ENCODE data around the gene ZNF664. TPM values are rescaled to one million over a fixed set of nuclear protein-coding genes. Genes with fewer than 3 reads are reported as not detected.

ZNF664 gene
- total and polyA plus RNA-seq, 2 of the 4 experiments (the other 2 are of a cell fraction): 29.9 to 32.6 TPM

DNA sequence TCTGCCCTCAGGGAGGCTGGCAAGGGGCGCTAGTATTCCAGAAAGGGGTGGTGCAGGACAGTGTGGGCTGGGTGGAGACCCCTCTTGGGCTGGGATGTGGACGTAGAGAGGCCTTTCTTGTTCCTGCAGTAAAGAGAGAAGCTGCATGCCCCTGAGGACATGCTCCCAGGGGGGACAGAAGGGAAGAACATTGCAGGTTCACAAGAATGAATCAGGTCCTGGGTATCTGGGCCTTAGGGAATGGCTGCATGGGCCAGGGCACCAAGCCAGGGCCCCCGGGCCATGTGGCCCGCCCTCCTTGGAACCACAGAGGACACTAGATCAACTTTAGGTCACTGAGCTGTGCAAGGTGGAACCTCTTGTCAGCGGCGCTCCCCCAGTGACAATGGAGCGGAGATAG, 51.8 kb downstream of the ZNF664 start:
- no peaks in the 10 kb centered on the region for H3K36me3 ChIP-seq (ENCODE audit: control insufficient read depth, insufficient read depth, low read length)
- no peak overlapping the region for H2BK20ac ChIP-seq (ENCODE audit: low read depth, low read length)
- H3K23ac ChIP-seq (ENCODE audit: low read depth, low read length): no peak overlapping the region
- H3K4me1 ChIP-seq (ENCODE audit: control insufficient read depth, insufficient read depth, low read length): peaks cover 8% of the 10 kb centered on the region
- no peak overlapping the region for H2AFZ ChIP-seq (replicated peaks; ENCODE audit: low read length, poor library complexity)
- POLR2A ChIA-PET (ENCODE audit: unreplicated experiment): interaction anchor here (0.6 kb wide), 1 partner anchor 364 kb away, joined by 8 read pairs; no protein-coding TSS in a partner anchor
- H3K4me3 ChIP-seq (ENCODE audit: insufficient read depth, low read depth, low read length): no peak overlapping the region
- no peak overlapping the region for H2BK5ac ChIP-seq (ENCODE audit: low read depth, low read length, poor library complexity, severe bottlenecking)
- H2AK5ac ChIP-seq (ENCODE audit: low read depth, low read length): no peak overlapping the region
- no peak overlapping the region for H3K14ac ChIP-seq (replicated peaks; ENCODE audit: low read depth, low read length)
- TF ChIP-seq, protein P1, sequence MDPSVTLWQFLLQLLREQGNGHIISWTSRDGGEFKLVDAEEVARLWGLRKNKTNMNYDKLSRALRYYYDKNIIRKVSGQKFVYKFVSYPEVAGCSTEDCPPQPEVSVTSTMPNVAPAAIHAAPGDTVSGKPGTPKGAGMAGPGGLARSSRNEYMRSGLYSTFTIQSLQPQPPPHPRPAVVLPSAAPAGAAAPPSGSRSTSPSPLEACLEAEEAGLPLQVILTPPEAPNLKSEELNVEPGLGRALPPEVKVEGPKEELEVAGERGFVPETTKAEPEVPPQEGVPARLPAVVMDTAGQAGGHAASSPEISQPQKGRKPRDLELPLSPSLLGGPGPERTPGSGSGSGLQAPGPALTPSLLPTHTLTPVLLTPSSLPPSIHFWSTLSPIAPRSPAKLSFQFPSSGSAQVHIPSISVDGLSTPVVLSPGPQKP (IDR thresholded peaks at IDR 0.05; ENCODE audit: borderline replicate concordance, low read depth, low read length): no peak
- TF ChIP-seq NFE2L2 (IDR thresholded peaks at IDR 0.05; ENCODE audit: low read depth, low read length) (no peak), MXI1 (IDR thresholded peaks at IDR 0.05; ENCODE audit: borderline replicate concordance, low read depth, low read length) (no peak), BHLHE40 (IDR thresholded peaks at IDR 0.05; ENCODE audit: low read depth, low read length) (no peak)
- TF ChIP-seq, protein P2, sequence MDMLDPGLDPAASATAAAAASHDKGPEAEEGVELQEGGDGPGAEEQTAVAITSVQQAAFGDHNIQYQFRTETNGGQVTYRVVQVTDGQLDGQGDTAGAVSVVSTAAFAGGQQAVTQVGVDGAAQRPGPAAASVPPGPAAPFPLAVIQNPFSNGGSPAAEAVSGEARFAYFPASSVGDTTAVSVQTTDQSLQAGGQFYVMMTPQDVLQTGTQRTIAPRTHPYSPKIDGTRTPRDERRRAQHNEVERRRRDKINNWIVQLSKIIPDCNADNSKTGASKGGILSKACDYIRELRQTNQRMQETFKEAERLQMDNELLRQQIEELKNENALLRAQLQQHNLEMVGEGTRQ (IDR thresholded peaks at IDR 0.05; ENCODE audit: low read depth, low read length): no peak
- H4K91ac ChIP-seq (ENCODE audit: insufficient read depth, low read depth, low read length): no peak overlapping the region
- ATAC-seq (ENCODE audit: low read depth) (no peak), DNase-seq (no peak)
- in situ Hi-C loops (cut with MboI; ENCODE audit: low sequenced_read_pairs) (no loop called here), dilution Hi-C loops (cut with HindIII; ENCODE audit: low sequenced_read_pairs, unreplicated experiment) (no loop called here), intact Hi-C loops (cut with micrococcal nuclease) (no loop called here)
- CTCF ChIA-PET: no interaction called here
- H3K27ac ChIP-seq (ENCODE audit: insufficient read depth, low read length): no peak overlapping the region
- H4K5ac ChIP-seq (ENCODE audit: low read depth, low read length): no peak overlapping the region
- no peak overlapping the region for H3K18ac ChIP-seq (ENCODE audit: low read depth, low read length)
- H3K79me1 ChIP-seq (ENCODE audit: low read depth in 1 of 2, low read length in 2 of 2): no peaks in the 10 kb centered on the region; a peak in 1 of 4 replicates
- H2BK15ac ChIP-seq (ENCODE audit: low read depth, low read length): no peak overlapping the region
- no peak overlapping the region for H2AK9ac ChIP-seq (replicated peaks; ENCODE audit: low read depth, low read length, poor library complexity)
- H3K9me3 ChIP-seq (ENCODE audit: control insufficient read depth, insufficient read depth, low read length): no peaks in the 10 kb centered on the region
- no peak overlapping the region for H2BK120ac ChIP-seq (ENCODE audit: low read depth, low read length)
- no peak overlapping the region for H3K9ac ChIP-seq (ENCODE audit: low read depth, low read length)
- H3K56ac ChIP-seq (ENCODE audit: extremely low read depth, insufficient read depth, low read length): no peak overlapping the region
- 100% methylated on average over 1 of the region's 7 CpGs; no CpG with 5 or more reads in 1 of the 2 experiments for WGBS, 2 experiments (ENCODE audit: extremely low coverage in 2 of 2, insufficient read length in 1 of 2)
- no peak overlapping the region for H3K4ac ChIP-seq (ENCODE audit: low read depth, low read length)
- no peak overlapping the region for H4K8ac ChIP-seq (ENCODE audit: low read depth in 2 of 2, low read length in 2 of 2)
- H4K20me1 ChIP-seq (ENCODE audit: insufficient read depth, low read length): no peaks in the 10 kb centered on the region
- H3K9me1 ChIP-seq (ENCODE audit: insufficient read depth, low read length): peaks cover 13% of the 10 kb centered on the region
- no peak overlapping the region for H3K4me2 ChIP-seq (ENCODE audit: low read depth, low read length)
- no TSS peak for BruUV-seq (replicated peaks)
- no peaks in the 10 kb centered on the region for H3K27me3 ChIP-seq (ENCODE audit: control insufficient read depth, insufficient read depth, low read length)

Data from IMR-90 (cell line).